Endometrial microvascular endothelial cells (primary cell): ENCODE data around the gene ZNF787. TPM values are rescaled to one million over a fixed set of nuclear protein-coding genes. Genes with fewer than 3 reads are reported as not detected.

Experiments used
- in situ Hi-C: cut with HindIII; loops from 2 replicates; pipeline ENCODE4 v1.10.0; 2017; ENCODE audit warnings: low sequenced_read_pairs, low pct_unique_long_range_greater_than_20kb; ENCODE audit errors: inconsistent ontology term
- total RNA-seq: library from RNA; depleted of rRNA; stranded (reverse); fragments of >200 nt; gene quantifications from one replicate; pipeline ENCODE4 v1.2.3, GENCODE V29; 2015; ENCODE audit errors: inconsistent ontology term

Gene ZNF787
- total RNA-seq, 1 donor from 2014 or later = 15.5 TPM

GRCh38 chr19:56071151-56071550, 49.9 kb downstream of the ZNF787 start:
- in situ Hi-C loops = no loop called here

GRCh38 chr19:56069642-56070041, 51.5 kb downstream of the ZNF787 start:
- in situ Hi-C loops = no loop called here

- in situ Hi-C loops = no loop called here
Measured at GRCh38 chr19:56066152-56067023, 54.7 kb downstream of the ZNF787 start.

- in situ Hi-C loops = no loop called here
Measured at GRCh38 chr19:56053596-56053995, 67.5 kb downstream of the ZNF787 start.

Other genes starting within 250 kb of the ZNF787 start
- gene NLRP13, start 189.0 kb downstream of the ZNF787 start, total RNA-seq = not detected
- gene NLRP8, start 173.5 kb downstream of the ZNF787 start, total RNA-seq = not detected
- gene NLRP5, start 134.5 kb downstream of the ZNF787 start, total RNA-seq = not detected
- gene ZNF444, start 20.0 kb upstream of the ZNF787 start, total RNA-seq = 17.7 TPM
- not detected for gene GALP, start 54.7 kb upstream of the ZNF787 start, total RNA-seq
- not detected for gene ZSCAN5B, start 76.5 kb upstream of the ZNF787 start, total RNA-seq
- gene ZSCAN5C, start 81.0 kb upstream of the ZNF787 start, total RNA-seq = not detected
- gene EDDM13, start 151.5 kb upstream of the ZNF787 start, total RNA-seq = not detected
- 10.4 TPM for gene ZSCAN5A, start 193.5 kb upstream of the ZNF787 start, total RNA-seq